Right lung (tissue), 5 donors: Measurements from ENCODE around the gene NUDT22. TPM values are rescaled to one million over a fixed set of nuclear protein-coding genes. Genes with fewer than 3 reads are reported as not detected.
"Not testable (repeated sequence)": the region's sequence is repeated elsewhere in the genome, so short reads cannot be mapped to it uniquely, and the experiment has no call there.

ENCODE experiments used
- DNase-seq, 2 donors: peaks; one replicate each; pipeline ENCODE4 v3.0.0-alpha.2; 2013
- polyA plus RNA-seq, 5 donors: library from polyadenylated mRNA; unstranded; fragments of 120-200 nt; gene quantifications; one replicate each; pipeline versions ENCODE4 v1.2.1 to v1.2.3, GENCODE V29; 2013; ENCODE audit warnings: inconsistent platforms in 1 of 5, low replicate concordance in 1 of 5; ENCODE audit not compliant: insufficient read length in 5 of 5, insufficient read depth in 1 of 5

Gene NUDT22
- polyA plus RNA-seq, 5 donors: 16.5 to 29.4 (median 17.8) TPM

GRCh38 chr11:64241491-64242374, 15.7 kb downstream of the NUDT22 start:
- no peak for DNase-seq

GRCh38 chr11:64243236-64243854, 17.3 kb downstream of the NUDT22 start:
- DNase-seq: no peak

DNA sequence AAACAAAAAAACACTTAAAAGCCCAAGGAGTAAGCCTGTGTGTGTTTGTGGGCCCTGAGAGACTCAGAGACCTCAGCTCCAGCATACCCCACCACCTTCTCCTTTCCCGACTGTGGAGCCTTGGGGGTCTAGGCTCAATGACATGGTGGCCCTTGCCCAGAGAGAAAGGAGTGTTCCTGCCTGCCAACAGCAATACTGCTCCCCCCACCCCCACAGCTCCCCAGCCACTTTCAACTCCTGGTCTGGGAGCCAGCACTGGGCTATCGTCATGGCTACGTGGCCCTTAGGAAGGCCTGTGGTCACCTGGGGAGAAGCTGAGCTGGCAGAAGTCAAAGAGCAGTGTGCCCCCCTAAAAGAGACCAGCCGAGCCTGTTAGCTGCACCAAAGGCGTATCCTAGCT, 18.0 kb downstream of the NUDT22 start:
- DNase-seq: no peak

DNA sequence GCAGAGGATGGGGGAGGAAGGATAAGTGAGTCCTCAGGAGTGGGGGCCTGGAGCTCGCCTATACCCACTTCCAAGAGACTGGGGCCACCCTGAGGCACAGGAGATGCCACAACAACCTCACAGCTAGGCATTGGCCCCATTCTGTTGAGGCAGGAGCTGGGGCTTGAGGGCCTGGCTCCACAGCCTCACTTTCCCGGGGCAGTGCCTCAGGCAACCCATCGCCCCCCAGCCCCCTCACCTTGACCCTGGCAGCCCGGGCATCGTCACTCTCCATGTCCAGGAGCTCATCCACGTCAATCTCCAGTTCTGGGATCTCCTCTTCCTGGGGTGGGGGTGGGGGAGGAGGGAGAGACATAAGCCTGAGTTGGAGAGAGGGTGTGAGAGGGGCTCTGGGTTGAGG, 18.9 kb downstream of the NUDT22 start:
- no peak for DNase-seq

GRCh38 chr11:64245401-64245796, 19.3 kb downstream of the NUDT22 start:
- DNase-seq: no peak

GRCh38 chr11:64245797-64246620, 19.9 kb downstream of the NUDT22 start:
- DNase-seq: no peak

- DNase-seq: not testable (repeated sequence)
Measured at GRCh38 chr11:64246621-64246870, 20.5 kb downstream of the NUDT22 start.

GRCh38 chr11:64246871-64247728, 21.0 kb downstream of the NUDT22 start, which contains the start of gene PPP1R14B:
PPP1R14B (minus strand) TSS chr11:64246943; CDS start chr11:64246673, 270 bp downstream.
- peak; percentile 81 for DNase-seq

GRCh38 chr11:64247729-64248531, 21.9 kb downstream of the NUDT22 start:
- DNase-seq: no peak

GRCh38 chr11:64248578-64248977, 22.5 kb downstream of the NUDT22 start:
- DNase-seq: no peak

- DNase-seq: no peak
Measured at GRCh38 chr11:64249038-64249437, 23.0 kb downstream of the NUDT22 start.

DNA sequence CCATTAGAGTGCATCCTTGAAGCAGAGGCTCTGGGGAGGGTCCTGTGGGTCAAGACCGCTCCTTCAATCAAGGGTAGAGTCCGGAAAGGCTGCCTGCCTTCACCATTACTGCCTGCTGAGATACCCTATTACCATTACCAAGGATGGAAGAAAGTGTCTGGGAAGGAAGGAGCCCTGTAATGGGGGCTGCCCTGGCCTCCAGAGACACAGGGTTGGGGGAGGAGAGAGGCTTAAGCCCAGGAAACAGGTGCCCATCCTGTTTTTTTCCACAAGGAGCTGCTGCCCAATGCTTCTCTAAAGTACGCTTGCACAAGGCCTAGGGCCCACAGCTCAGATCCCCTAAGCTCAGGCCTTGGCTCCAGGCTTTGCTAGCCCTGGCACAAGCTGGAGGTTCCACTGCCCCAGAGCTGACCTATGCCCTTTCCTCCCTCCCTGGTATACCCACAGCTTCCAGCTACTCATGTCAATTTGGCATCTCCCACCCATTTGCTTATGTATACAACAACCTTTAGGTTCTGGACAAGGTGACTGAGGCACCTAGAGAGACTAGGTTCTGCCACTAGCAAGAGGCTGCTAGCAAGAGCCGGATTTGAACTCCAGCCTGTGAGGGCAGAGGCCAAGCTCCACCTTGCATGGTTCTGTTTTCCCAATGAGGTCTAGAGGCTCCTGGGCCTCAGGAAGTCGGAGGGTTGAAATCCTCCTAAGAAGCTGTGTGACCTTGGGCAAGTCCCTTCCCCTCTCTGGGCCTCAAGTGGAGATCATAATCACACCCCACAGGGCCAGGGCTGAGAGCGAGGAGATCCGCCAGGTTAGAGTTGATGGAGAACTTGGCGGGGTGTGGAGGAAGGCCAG, 23.7 kb downstream of the NUDT22 start:
- DNase-seq: no peak

- no peak for DNase-seq
Measured at GRCh38 chr11:64250415-64251015, 24.4 kb downstream of the NUDT22 start.

- DNase-seq: no peak
Measured at GRCh38 chr11:64251016-64251752, 25.1 kb downstream of the NUDT22 start, which contains the start of gene PLCB3. PLCB3 (plus strand) TSS chr11:64251530; CDS start chr11:64251650, 120 bp downstream.

- DNase-seq: no peak
Measured at GRCh38 chr11:64251753-64252002, 25.6 kb downstream of the NUDT22 start.

GRCh38 chr11:64252003-64252872, 26.2 kb downstream of the NUDT22 start:
- no peak for DNase-seq

GRCh38 chr11:64253043-64253442, 27.0 kb downstream of the NUDT22 start:
- no peak for DNase-seq

DNA sequence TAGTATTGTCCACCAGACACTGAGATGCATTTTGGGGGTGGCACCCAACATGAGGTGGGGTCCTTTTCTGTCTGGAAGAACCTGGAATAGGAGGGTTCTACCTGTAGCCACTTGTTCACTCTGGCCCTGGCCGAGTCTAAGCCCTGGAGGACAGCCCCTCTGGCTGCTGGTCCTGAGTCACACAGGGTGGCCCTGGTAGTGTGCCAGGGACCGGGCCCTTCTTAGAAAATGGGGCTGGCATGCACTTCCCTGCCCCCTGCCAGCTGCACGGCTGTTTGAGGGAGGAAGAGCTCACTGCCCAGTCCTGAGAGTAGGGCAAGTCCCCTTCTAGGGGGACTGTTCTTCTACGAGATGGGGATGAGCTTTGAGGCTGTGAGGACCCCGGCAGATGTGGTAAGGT, 27.4 kb downstream of the NUDT22 start:
- no peak for DNase-seq
